ENCODE measurements around the gene PRKCI.
A peak's percentile ranks its signal among the peaks of the same experiment; 100 is the strongest.

The PRKCI gene

GRCh38 chr3:170352936-170353335 lies 130.7 kb downstream of the PRKCI start:
- H3K36me3 ChIP-seq (ENCODE audit: low read length), result no peaks in the 10 kb centered on the region
- peaks cover 3% of the 10 kb centered on the region; the same call in 1 of the 2 replicates for H3K79me2 ChIP-seq (ENCODE audit: insufficient read depth, low read length)
- H3F3A ChIP-seq (ENCODE audit: insufficient read depth), result peaks cover 31% of the 10 kb centered on the region
- H3K27ac ChIP-seq (ENCODE audit: low read depth, low read length), result peak overlapping the region; percentile 7; the same call in 1 of the 2 replicates
- H2AFZ ChIP-seq (ENCODE audit: low read depth, low read length, severe bottlenecking), result no peak overlapping the region
- H4K20me1 ChIP-seq (ENCODE audit: low read depth, low read length), result no peaks in the 10 kb centered on the region
- H3K4me3 ChIP-seq (ENCODE audit: insufficient read depth, low read length, poor library complexity, severe bottlenecking), result no peak overlapping the region
- peak overlapping the region; percentile 21 for H3K4me2 ChIP-seq (ENCODE audit: low read depth, low read length, poor library complexity, severe bottlenecking)
- no peaks in the 10 kb centered on the region for H3K9me2 ChIP-seq (replicated peaks; ENCODE audit: insufficient read depth, low read length)
- TF ChIP-seq EZH2phosphoT487 (conservative IDR thresholded peaks at IDR 0.05; ENCODE audit: low read length) (no peak), CTCF (IDR thresholded peaks at IDR 0.05; ENCODE audit: insufficient read depth, low read length, poor library complexity, severe bottlenecking) (no peak)
- no peak overlapping the region for H3K9ac ChIP-seq (ENCODE audit: low read length)
- no peaks in the 10 kb centered on the region for H3K9me3 ChIP-seq (ENCODE audit: insufficient read depth, low read length)
- H3K27me3 ChIP-seq (ENCODE audit: low read length), result no peaks in the 10 kb centered on the region

GRCh38 chr3:170353485-170353884 lies 131.3 kb downstream of the PRKCI start:
- TF ChIP-seq EZH2phosphoT487 (conservative IDR thresholded peaks at IDR 0.05; ENCODE audit: low read length), result no peak
- TF ChIP-seq CTCF (IDR thresholded peaks at IDR 0.05; ENCODE audit: insufficient read depth, low read length, poor library complexity, severe bottlenecking), result no peak
- Histone ChIP-seq H3F3A (ENCODE audit: insufficient read depth) (peaks cover 31% of the 10 kb centered on the region), H3K9me2 (replicated peaks; ENCODE audit: insufficient read depth, low read length) (no peaks in the 10 kb centered on the region), H2AFZ (ENCODE audit: low read depth, low read length, severe bottlenecking) (no peak overlapping the region), H3K4me3 (ENCODE audit: insufficient read depth, low read length, poor library complexity, severe bottlenecking) (no peak overlapping the region), H3K27me3 (ENCODE audit: low read length) (no peaks in the 10 kb centered on the region), H3K27ac (ENCODE audit: low read depth, low read length) (no peak overlapping the region), H3K79me2 (ENCODE audit: insufficient read depth, low read length) (peaks cover 9% of the 10 kb centered on the region), H3K36me3 (ENCODE audit: low read length) (no peaks in the 10 kb centered on the region), H3K9ac (ENCODE audit: low read length) (no peak overlapping the region), H3K4me2 (ENCODE audit: low read depth, low read length, poor library complexity, severe bottlenecking) (peak overlapping the region; percentile 21), H4K20me1 (ENCODE audit: low read depth, low read length) (no peaks in the 10 kb centered on the region), H3K9me3 (ENCODE audit: insufficient read depth, low read length) (no peaks in the 10 kb centered on the region)

GRCh38 chr3:170354760-170355159 lies 132.5 kb downstream of the PRKCI start:
- Histone ChIP-seq H3K4me2 (ENCODE audit: low read depth, low read length, poor library complexity, severe bottlenecking) (no peak overlapping the region), H4K20me1 (ENCODE audit: low read depth, low read length) (no peaks in the 10 kb centered on the region), H3K9me3 (ENCODE audit: insufficient read depth, low read length) (no peaks in the 10 kb centered on the region), H3K9ac (ENCODE audit: low read length) (no peak overlapping the region), H3F3A (ENCODE audit: insufficient read depth) (peaks cover 34% of the 10 kb centered on the region), H3K27ac (ENCODE audit: low read depth, low read length) (0 out of 2 replicates have a peak overlapping the region, but pooled peaks have one; percentile 21), H3K9me2 (replicated peaks; ENCODE audit: insufficient read depth, low read length) (no peaks in the 10 kb centered on the region), H3K27me3 (ENCODE audit: low read length) (no peaks in the 10 kb centered on the region), H2AFZ (ENCODE audit: low read depth, low read length, severe bottlenecking) (no peak overlapping the region), H3K36me3 (ENCODE audit: low read length) (peaks cover 3% of the 10 kb centered on the region; the same call in 1 of the 2 replicates), H3K79me2 (ENCODE audit: insufficient read depth, low read length) (peaks cover 21% of the 10 kb centered on the region), H3K4me3 (ENCODE audit: insufficient read depth, low read length, poor library complexity, severe bottlenecking) (no peak overlapping the region)
- no peak for TF ChIP-seq EZH2phosphoT487 (conservative IDR thresholded peaks at IDR 0.05; ENCODE audit: low read length)
- no peak for TF ChIP-seq CTCF (IDR thresholded peaks at IDR 0.05; ENCODE audit: insufficient read depth, low read length, poor library complexity, severe bottlenecking)
